Activated CD4-positive, alpha-beta T cell treated with anti-CD3 and anti-CD28 coated beads, Interleukin-2, amount 50 U/mL, for 24 hours (primary cell): ENCODE data around the gene RPA3.

ENCODE experiments used
- DNase-seq, 2 donors: peaks; one replicate each; pipeline ENCODE4 v3.0.0-alpha.2; 2020; ENCODE audit warnings: low read depth in 1 of 2, low spot score in 1 of 2

Gene RPA3

DNA sequence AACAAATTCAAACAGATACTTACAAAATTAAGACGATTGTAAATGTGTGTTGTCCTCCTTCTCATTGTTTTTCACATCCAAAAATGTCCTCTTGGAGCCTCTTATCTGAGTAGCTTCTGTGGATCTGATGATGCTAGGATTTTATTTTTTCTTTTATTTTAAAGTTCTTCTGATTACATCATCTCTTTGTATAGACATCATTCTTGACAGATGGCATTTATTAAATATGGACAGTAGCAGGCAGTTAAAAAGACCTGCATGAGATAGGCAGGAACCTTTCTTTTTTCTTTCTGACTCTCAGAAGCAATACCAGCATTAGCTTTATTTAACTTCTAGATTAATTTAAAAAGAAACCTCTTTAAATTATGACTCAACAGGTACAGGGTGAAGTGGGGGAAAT lies at the start of gene RPA3:
Gene RPA3, minus strand, starts transcription at position 116 of the 400 bp plus-strand sequence. CDS start 78,189 bp downstream, outside the sequence.
- no peak for DNase-seq

DNA sequence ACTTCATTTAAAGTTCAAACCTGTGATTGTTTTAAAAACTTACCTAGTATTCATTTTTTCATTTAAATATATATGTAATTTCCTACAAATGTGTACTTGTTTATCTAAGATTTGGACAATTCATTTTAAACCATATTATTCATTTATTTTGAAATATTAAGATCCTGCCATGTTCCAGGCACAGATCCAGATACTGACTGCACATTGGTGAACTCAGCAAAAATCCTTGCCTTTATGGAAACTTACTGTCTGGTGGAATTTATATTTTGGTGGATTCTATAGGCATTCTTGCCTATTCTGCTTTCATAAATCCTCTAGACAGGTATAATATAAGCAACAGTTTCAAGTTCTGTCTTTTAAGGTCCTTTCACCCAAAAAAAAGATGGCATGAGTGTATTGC lies 48.3 kb upstream of the RPA3 start:
- DNase-seq = no peak

DNA sequence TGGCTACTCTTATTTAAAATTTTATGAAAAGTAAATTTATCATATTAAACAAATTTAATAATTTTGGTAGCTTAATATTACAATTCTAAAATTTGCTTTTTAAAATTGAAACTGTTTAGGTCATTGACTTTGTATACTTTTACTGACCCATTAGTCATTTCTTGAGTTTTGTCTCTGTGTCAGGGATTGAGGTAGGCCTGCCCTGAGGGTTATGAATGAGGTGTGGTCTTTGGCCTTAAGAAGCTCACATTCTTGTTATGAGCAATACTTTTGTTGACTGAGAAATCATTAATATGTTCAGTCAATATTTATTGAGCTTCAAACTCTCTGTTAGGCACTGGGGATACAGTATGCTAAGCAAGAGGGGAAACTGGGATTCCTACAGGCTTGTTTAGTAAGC lies 47.0 kb upstream of the RPA3 start:
- no peak for DNase-seq

DNA sequence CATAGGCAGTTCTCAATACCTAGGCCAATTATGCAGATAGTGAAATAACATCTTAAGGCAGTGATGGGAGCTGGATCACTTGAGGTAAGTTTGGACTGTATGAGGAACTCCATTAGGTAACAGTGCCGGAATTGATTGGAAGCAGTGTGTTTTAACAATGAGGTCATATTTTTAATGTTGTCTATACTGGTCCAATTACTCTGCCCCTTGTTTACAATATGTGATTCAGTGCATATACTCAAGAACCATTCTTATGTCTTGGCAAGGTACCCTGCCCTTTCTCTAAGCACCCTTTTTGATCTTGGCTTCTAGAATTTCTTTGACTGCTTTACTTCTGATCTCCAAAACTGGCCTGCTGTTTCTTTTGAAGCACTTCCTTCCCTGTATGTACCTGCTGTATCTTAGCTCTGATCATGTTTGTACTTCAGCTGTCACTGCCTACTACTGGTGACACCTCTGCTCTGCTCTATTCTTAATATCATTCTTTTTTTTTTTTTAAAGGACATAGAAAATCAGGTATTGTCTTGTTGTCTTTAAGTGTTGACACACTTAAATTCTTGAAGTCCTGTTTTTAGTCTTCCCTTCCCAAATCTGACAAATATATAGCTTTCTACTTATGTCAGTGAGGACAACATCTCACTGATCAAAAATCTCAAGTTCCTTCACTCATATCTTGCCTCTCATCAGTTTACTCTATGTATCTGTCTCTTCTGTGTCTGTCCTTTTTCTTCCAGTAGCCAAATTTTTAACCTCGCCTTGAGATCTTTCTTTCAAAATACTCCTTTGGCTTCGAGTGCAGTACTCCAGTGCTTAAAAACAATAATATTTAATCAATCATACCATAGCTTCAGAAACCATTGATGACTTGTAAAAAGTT lies 46.4 kb upstream of the RPA3 start:
- DNase-seq = no peak

DNA sequence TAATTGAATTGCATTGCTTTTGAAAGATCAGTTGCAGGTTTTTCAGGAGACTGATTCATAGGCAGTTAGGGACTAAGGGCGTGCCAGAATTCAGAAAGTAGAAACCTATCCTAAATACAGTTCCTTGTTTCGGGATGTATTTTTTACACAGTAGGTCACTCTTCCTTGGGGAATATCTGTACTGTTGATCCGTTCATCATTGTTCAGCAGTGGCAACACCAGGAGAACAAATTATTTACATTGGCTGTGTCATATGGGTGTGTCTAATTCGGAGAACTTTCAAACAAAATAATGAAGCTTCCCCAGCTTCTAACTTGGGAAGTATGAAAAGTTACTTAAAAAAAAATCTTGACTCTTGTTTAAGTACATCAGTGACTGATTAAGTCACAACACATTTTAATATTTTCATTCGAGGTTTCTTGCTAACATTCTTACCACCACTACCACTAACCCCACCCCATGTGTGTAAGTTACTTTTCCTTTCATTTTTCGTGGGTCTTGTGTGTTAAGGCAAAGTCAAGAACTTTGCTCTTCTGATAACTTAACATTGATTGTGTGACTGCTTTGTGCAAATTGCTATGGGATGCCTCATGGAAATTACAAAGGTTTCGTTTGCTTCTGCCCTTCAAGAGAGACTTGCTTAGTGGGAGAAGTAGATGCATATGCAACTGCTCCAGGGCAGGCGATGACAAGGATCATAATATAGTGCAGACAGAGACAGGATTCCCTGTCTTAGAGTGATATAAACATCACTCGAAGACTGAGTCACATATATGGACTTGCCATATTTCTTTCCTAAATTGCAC lies 43.8 kb upstream of the RPA3 start:
- DNase-seq = no peak

DNA sequence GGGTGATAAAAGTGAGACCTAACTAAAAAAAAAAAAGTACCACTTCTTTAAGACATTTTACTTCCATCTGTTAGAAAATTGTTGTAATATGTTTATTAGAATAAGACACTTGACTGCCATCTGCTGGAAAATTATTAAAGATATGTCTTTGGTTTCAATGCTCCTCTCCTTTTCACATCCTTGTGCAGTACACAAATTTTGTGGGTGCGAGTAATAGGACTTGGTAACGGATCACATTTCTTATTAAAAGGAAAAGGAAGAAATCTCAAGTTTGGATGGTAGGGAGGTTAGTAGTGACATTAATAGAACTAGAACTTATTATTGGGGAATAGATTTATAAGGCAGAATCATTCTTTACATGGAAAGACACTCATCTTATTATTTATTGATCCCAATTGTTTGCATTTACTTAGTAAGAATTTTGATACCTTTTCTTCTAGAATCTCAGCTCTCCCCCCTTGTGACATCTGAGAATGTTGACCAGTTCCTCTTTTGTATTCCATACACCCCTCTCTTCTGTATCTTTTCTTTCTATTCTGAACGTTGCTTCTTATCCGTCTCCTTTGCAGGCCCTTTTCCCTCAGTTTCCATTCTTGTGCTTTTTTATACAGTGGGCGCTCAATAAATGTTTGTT lies 43.0 kb upstream of the RPA3 start:
- DNase-seq = no peak

DNA sequence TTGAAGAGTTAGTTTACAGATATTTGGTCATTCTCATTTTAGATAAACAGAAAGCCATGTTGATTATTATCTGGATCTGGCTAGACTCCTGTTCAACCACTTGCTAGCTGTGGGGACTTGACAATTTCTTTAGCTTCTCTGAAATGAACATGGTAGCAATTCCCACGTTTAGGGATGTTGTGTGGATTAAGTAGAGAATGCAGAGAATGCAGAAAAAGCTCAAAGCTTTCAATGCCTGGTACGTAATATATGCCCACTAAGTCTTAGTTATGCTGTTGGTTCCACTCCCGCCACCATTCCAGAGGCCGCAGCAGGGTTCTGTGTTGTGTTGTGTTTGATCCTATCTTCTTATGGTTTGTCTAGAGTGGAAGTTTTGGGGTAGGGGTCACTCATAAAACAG lies 39.2 kb upstream of the RPA3 start:
- DNase-seq = no peak

DNA sequence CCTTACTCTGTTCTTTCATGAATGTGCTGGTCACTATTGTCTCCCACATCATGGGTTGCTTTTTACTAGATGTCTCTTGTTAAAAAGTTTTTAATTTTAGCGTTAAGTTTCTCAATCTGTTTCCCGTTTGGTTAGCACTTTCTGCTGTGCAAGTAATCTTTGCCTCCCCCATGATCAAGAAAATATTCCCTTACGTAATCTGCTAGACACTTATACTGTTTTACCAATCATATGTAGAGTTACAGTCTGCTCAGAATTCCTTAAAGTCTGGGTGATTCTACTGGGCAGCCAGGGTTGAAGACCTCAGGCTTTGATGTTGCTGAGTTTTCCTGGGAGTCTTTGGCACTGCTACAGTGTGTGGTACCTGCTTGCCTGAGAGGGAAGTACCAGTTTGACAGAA lies 38.2 kb upstream of the RPA3 start:
- DNase-seq = no peak

DNA sequence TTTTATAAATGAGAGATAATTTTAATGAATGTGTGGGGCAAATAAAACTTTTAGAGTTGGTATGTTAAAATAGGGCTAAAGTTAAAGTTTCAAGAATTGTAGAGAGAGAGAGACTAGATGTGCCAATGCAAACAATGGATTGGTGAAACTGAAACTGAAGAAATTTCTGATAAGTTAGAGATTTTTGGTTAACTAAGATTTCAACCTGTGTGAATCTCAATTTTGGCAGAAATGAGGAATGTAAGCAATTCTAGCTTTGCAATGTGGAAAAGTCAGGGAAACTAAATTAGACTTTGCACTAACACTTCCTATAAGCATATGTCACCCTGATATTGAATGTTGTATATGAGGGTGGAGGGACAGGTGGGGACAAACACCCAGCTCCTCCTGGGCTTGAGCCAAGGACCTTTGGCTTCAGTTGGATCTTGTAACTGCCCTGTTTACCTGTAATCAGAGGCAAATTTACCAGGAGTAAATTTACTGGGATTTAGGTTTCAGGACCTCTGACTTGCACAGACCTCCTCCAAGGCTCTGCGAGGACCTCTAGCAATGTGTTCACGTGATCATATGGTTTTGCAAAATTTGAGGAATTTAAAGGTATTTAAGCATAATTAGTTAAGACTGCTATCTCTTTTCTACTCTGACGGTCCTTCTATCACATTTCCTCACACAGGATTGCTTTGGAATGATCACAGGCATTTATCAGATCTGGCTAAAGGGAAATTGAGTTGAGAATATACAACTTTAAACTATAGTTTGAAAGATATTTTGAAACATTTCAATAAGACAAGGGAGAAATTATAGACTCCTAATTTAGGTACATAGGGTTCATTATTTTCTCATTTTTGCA lies 33.1 kb upstream of the RPA3 start:
- DNase-seq = no peak

DNA sequence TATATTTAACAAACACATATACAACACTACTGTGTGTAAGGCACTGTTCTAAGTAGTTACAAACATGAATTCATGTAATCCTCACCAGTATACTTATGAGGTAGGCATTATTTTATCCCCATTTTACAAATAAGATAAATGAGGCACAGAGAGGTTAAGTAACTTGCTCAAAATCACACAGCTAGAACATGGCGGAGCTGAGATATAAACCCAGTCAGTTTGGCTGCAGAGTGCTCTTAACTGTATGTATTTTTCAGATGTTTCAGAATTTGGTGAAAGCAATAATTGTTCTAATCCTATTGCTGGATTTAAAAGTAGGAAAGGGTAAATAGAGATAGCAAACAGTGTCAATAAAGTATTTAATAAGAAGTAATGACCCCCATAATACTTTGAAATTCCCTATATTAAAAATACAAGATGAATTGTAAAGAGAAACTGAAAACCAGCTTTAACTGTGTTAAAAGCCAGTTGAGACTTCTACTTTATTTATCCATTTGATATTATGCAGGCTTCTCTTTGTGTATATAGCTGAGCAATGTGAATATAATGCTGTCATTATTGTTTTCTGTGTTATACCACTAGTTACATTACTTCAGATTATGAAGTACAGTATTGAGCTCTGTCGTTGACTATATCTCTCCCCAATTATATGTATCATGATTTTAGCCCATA lies 32.3 kb upstream of the RPA3 start:
- DNase-seq = no peak

DNA sequence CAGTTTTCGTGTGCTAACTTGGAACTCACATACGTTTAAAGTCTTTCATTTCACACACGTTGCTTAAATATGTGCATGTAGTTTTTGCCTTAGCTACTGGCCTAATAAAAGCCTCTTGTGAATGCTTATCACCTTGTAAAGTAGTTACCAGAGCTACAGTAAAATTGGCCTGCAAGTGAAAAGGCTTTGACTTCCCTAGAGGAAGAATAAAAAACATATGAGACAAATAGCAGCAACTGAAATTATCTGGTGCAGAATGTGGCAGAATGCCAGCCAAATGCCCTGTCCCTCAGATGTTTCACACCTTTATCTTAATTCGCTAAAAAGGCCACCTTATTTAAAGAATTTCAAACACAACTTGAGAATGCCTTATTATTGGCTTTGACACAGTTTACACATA lies 28.1 kb upstream of the RPA3 start:
- DNase-seq = no peak

DNA sequence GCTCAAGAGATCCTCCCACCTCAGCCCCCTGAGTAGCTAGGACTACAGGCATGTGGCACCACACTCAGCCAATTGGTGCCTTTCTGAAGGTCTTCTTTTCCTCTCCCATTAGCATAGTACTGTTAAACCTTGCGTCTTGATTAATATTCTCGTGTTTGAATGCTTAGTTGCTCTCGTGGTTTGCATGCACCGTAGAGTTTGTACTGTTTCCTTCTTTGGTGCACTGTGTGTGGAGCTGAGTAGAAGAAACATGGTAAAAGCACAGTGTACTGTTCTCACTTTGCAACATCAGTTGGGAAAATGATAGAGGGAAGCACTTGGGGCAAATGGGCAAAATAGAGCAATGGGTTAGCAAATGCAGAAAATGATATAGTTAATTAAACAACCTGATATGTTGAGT lies 27.6 kb upstream of the RPA3 start:
- no peak for DNase-seq

DNA sequence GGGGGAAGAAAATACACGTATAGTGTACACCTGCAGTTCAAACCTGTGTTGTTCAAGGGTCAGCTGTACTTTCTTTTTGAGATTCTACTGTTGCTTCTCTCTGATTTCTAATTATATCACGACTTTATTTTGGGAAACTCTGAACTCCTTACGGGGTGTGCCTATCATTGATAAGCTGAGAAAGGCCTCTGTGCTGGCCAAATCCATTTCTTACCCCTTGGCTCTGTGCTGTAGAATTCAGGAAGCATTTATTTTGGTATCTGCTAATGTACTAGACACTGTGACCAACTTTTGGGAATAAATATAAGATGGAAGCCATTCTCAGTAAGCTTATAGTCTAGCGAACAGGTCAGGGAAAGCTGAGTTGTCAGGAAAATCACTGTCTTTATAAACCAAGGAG lies 26.9 kb upstream of the RPA3 start:
- no peak for DNase-seq

DNA sequence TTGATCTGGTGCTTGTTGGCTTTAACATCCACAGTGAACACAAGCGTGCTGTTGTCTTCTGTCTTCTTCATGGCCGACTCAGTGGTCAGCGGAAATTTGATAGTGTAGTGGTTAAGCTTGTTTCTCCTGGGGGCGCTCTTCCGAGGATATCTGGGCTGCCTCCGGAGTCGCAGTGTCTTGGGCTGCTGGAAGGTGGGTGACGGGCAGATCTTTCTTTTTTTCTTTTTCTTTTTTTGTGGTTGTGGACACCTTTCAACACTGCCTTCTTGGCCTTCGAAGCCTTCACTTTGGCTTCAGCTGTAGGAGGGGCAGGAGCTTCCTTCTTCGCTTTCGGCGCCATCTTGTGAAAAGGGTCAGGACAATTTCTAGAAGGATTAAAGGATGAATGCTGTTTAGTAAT lies 23.8 kb upstream of the RPA3 start:
- no peak for DNase-seq

DNA sequence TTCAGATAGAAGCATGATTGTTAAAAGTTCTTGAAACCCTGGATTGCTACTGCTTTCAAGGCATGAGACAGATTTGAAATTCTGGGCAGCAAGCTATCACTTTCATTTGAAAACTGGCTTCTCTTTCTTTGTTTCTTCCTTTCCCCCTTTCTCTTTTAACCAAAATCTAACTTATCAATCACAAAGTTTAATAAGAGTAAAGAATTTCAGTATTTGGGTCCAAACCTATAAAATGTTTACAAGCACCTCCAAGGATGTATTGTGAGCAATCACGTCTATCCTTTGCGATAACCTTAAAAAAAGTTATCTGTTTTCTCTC lies 21.6 kb upstream of the RPA3 start:
- no peak for DNase-seq

DNA sequence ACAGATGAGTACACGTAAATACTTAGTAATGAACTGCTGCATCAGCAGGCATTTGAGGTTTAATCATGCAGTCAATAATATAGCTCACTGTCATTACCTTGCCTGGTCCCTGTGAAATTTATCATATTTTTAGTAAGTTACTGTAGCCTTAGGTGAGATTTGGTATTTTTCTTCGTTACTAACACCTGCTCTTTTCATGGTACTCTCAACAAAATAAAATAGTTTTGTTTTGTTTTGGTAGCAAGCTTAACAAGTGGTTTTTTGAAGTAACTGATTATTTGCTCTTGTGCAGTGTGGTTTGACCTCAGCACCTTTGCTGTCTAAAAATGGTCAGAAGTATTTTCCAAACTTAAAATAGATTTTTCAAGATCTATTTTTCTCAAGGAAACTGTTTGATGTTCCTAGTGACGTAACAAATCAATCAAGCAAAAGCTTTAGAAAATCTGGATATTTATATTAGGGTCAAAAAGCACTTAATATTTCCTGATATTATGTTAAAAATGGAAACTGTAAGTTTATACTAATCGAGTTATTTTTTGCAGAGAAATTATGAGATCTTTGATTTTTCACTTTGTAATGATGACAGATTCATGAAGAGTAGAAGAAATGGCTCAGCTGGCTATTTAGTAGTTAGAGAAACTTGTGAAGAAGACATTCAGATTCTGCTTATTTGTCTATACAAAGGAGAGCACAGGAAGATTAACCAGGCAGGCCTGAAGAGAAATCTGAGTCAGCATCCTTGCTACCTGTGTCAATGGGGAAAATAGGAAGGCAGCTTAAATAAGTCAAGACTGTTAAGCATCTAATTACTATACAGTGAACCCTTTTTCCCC lies 21.0 kb upstream of the RPA3 start:
- no peak for DNase-seq

DNA sequence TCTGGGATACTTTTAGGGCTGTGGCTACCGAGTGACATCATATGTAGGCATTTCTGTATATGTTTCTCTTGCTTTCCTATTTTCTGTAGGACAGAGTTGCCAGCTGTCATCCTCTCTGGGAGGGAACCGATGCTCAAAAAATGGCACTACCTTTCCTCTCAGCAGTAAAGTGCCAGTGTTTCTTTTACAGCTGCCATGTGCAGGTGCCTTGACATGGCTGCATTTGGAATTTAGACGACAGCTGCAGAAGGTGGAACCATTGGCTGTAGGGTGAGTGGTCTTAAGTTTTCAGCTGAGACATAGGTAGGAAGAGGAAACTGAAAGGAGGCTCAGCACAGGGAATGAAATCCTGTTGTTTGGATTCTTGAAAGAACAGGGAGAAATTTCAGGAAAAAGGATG lies 20.2 kb upstream of the RPA3 start:
- no peak for DNase-seq

DNA sequence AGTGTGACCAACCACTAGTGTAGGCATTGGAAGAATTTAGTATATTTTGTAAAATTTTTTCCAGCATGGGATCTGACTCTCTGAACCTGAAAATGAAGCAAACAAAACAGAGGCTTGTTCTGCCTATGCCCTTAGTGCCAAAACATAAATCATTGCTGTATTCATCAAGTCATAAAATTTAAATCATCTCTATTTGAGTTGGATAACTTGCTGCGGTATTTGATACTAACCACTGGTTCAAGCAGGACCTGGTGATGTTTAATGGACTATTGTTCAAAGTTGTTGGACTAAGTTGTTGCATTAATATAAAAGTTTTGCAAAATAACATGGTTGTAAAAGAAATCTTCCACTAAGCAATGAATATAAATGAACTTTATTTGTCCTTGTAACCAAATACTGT lies 19.8 kb upstream of the RPA3 start:
- DNase-seq = no peak

DNA sequence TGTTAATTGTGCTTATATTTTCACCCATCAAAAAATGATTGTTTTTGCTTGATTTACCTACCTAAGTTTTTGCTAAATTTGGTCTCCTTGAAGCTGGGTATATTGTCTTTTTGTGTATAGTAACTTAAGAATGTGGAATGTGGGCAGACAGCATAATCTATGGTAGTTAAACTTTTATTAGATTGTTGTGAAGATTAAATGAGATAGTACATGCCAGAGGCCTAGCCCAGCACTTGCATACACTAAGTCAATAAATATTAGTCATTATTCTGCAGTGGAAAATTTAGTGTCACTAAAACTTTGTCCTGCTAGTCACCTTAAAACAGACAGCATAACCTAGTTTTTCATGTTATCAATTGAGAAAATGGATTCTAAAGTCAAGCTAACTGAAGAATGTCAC lies 19.3 kb upstream of the RPA3 start:
- DNase-seq = no peak

DNA sequence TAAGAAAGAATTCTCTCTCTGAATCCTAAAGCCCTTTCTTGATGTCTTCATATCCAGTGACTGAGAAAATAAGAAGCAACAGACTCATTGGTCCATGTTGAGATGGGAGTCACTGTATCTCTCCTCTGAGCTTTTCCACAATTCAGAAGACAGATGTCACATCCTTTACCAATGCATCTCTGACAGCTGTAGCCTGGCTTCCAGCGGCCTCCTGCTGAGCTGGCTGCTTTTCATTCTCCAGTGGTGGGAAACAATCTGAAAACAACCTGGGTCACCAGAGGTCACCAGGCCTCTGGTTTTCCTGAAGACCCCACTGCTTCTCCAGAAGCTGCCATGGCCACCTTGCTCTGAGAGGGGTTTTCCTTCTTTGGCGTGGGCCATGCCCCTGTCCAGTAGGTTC lies 18.3 kb upstream of the RPA3 start:
- no peak for DNase-seq
